Mammary epithelial cell (primary cell): ENCODE data around the gene PPM1M.

Experiments
- CTCF ChIP-seq, 2 donors: IDR thresholded peaks in 1 of 2; conservative IDR thresholded peaks in 1 of 2; 2 replicates each; pipeline ENCODE4 v1.5.1; 2011 to 2012; ENCODE audit warnings: inconsistent platforms in 2 of 2, low read length in 2 of 2, mild to moderate bottlenecking in 2 of 2, control low read depth in 1 of 2, low read depth in 1 of 2; ENCODE audit not compliant: insufficient read depth in 1 of 2; ENCODE audit errors: extremely low read depth in 1 of 2
- EZH2 ChIP-seq: IDR thresholded peaks from 2 replicates; pipeline ENCODE4 v1.6.1; 2012; ENCODE audit warnings: low read length, inconsistent platforms, borderline replicate concordance

DNA sequence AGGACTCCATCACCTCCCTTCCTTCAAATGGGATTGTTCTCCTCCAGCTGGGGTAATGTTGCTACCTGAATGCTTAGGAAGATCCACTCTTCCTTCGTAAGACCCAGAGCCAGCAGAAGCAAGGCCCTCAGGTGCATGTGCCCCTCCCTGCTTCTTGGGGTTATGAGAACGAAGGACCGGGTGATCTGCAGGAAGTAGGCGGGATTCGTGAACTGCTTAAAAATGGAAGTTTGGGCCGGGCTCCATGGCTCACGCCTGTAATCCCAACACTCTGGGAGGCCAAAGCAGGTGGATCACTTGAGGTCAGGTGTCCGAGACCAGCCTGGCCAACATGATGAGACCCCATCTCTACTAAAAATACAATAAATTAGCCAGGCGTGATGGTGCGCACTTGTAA, 28.2 kb upstream of the PPM1M start:
- TF ChIP-seq CTCF (conservative IDR thresholded peaks at IDR 0.05 in 1 of 2, IDR thresholded peaks at IDR 0.05 in 1 of 2; ENCODE audit: extremely low read depth in 1 of 2, insufficient read depth in 1 of 2, low read depth in 1 of 2, low read length in 2 of 2), result no peak
- no peak for TF ChIP-seq EZH2
